Transverse colon (tissue), 4 donors: ENCODE measurements around the gene OPA3. TPM values are rescaled to one million over a fixed set of nuclear protein-coding genes. Genes with fewer than 3 reads are reported as not detected.
A peak's percentile ranks its signal among the peaks of the same experiment; 100 is the strongest.

Experiments
- DNase-seq: peaks from one replicate; pipeline ENCODE4 v3.0.0-alpha.2; 2019
- H3K27ac ChIP-seq, 4 donors: fragments of 200-600 bp; sonication (generic); 2 replicates each; pipeline ENCODE4 v1.5.1; 2016 to 2018; ENCODE audit warnings: inconsistent platforms in 4 of 4
- H3K27me3 ChIP-seq: fragments of 200-600 bp; sonication (generic); 2 replicates; pipeline ENCODE4 v1.5.1; 2017; ENCODE audit warnings: inconsistent platforms
- H3K36me3 ChIP-seq, 4 donors: fragments of 200-600 bp; sonication (generic); 2 replicates each; pipeline ENCODE4 v1.5.1; 2017 to 2019; ENCODE audit warnings: inconsistent platforms in 4 of 4
- H3K4me1 ChIP-seq, 4 donors: fragments of 200-600 bp; sonication (generic); 2 replicates each; pipeline ENCODE4 v1.5.1; 2017 to 2020; ENCODE audit warnings: inconsistent platforms in 4 of 4
- H3K4me3 ChIP-seq, 4 donors: fragments of 200-600 bp; sonication (generic); 1 replicate in 1 of 4; 2 replicates in 3 of 4; pipeline versions ENCODE4 v1.5.1 to v1.6.1; 2017 to 2019; ENCODE audit warnings: inconsistent platforms in 4 of 4
- H3K9me3 ChIP-seq, 2 donors: fragments of 200-600 bp; sonication (generic); 2 replicates each; pipeline ENCODE4 v1.5.1; 2017 to 2019; ENCODE audit warnings: inconsistent platforms in 2 of 2
- EP300 ChIP-seq: sonication (generic); formaldehyde crosslinking; IDR thresholded peaks from one replicate; pipeline ENCODE4 v1.6.1; 2017; ENCODE audit warnings: antibody characterized with exemption, low read depth
- POLR2A ChIP-seq: fragments of 450-650 bp; IDR thresholded peaks from one replicate; pipeline ENCODE4 v1.6.1; 2016; ENCODE audit warnings: antibody characterized with exemption, mild to moderate bottlenecking, moderate library complexity
- POLR2AphosphoS5 ChIP-seq, 3 donors: sonication (generic); formaldehyde crosslinking; IDR thresholded peaks; one replicate each; pipeline ENCODE4 v1.6.1; 2016; ENCODE audit warnings: antibody characterized with exemption in 3 of 3
- WGBS, 2 donors: methylation state at CpG; one replicate each; pipeline ENCODE4 v1.1.5; 2018; ENCODE audit warnings: low coverage in 1 of 2; 5-methylcytosine and 5-hydroxymethylcytosine counted together
- in situ Hi-C, 4 donors: fragments of 200-750 bp; cut with MboI; loops; one replicate each; pipeline versions ENCODE4 v1.15.0 to v1.15.1; 2017; ENCODE audit warnings: low sequenced_read_pairs in 3 of 4, low pct_ligation_motif_present in 1 of 4, low pct_unique_long_range_greater_than_20kb in 1 of 4
- intact Hi-C: fragments of 100-400 bp; cut with DNase I; formaldehyde crosslinking; loops from one replicate; pipeline ENCODE4 v1.15.1; 2023; ENCODE audit warnings: low total_unique reads
- total RNA-seq, 4 donors: library from RNA; depleted of rRNA; stranded (reverse); fragments of >200 nt; gene quantifications; one replicate each; pipeline ENCODE4 v1.1.0, GENCODE V29; 2016
- TF ChIP-seq, protein P1 (sequence below), 5 experiments: fragments of 200-600 bp in 3 of 5; fragments of 450-650 bp in 2 of 5; sonication (generic) in 3 of 5; IDR thresholded peaks; 1 replicate in 2 of 5; 2 replicates in 3 of 5; pipeline ENCODE4 v1.5.1; 2016 to 2017; ENCODE audit warnings: antibody characterized with exemption in 5 of 5, inconsistent platforms in 3 of 5, mild to moderate bottlenecking in 2 of 5, moderate library complexity in 1 of 5

OPA3 gene
- total RNA-seq, 4 donors from 2014 or later, result 6.7 to 10.8 (median 8.6) TPM

DNA sequence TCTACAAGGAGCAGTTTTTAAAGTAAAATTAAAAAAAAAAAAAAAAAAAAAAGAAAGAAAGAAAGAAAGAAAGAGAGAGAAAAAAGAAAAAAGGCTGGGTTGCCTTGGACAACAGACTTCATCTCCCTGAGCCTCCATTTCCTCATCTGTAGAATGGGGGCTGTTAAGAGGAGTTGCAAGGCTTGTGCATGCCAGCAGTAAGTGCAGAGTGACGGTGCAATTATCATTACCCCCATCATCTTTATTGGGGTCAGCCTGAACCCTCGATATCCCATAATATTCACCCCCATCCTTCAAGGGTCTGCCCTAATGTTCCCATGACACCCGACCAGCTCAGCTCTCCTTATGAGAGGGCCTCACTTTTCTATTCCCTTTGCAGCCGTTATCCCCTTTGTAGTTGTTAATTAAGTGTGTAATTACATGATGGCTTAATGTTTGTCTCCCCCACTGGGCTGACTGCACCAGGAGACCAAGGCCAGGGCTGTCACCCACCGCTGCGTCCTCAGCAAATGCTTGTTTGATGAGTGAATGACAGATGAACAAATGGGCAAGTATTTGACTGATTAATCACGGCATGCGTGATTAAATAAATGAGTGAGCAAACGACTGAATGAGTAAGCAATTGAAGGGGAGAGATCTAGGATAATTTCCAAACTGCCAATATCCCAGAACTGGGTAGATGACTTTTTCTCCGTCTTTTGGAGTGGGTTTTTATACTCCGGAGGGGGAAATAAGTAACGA, 106.7 kb downstream of the OPA3 start:
- TF ChIP-seq, protein P1, sequence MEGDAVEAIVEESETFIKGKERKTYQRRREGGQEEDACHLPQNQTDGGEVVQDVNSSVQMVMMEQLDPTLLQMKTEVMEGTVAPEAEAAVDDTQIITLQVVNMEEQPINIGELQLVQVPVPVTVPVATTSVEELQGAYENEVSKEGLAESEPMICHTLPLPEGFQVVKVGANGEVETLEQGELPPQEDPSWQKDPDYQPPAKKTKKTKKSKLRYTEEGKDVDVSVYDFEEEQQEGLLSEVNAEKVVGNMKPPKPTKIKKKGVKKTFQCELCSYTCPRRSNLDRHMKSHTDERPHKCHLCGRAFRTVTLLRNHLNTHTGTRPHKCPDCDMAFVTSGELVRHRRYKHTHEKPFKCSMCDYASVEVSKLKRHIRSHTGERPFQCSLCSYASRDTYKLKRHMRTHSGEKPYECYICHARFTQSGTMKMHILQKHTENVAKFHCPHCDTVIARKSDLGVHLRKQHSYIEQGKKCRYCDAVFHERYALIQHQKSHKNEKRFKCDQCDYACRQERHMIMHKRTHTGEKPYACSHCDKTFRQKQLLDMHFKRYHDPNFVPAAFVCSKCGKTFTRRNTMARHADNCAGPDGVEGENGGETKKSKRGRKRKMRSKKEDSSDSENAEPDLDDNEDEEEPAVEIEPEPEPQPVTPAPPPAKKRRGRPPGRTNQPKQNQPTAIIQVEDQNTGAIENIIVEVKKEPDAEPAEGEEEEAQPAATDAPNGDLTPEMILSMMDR (IDR thresholded peaks at IDR 0.05), result no peak
- no peak for TF ChIP-seq EP300
- TF ChIP-seq POLR2A, result no peak
- TF ChIP-seq POLR2AphosphoS5 (IDR thresholded peaks at IDR 0.05), result no peak
- Histone ChIP-seq H3K4me1 (peaks cover 4 to 16% (median 7%) of the 10 kb centered on the region in 4 donors), H3K4me3 (peak overlapping the region in 3 of 4 donors; percentile 38 to 60 (median 43)), H3K9me3 (no peaks in the 10 kb centered on the region), H3K27me3 (peaks cover 38% of the 10 kb centered on the region), H3K36me3 (no peaks in the 10 kb centered on the region), H3K27ac (peak overlapping the region; percentile 85 to 97 (median 94))
- WGBS, 2 donors, result 0 to 6% methylated on average over 7 to 12 of the region's 12 CpGs
- intact Hi-C loops (loop anchor here (2.0 kb wide), 1 partner anchor 37 kb away; no protein-coding TSS in a partner anchor), in situ Hi-C loops (loop anchor here (5.0 kb wide), 2 partner anchors 36 to 41 kb away; no protein-coding TSS in a partner anchor)
- no peak for DNase-seq

Other genes with a start within 250 kb of the OPA3 start
- not detected for gene KLC3, start 244.1 kb downstream of the OPA3 start, total RNA-seq
- gene ERCC2, start 214.2 kb downstream of the OPA3 start, total RNA-seq, result 10 to 100 TPM in 1 of 4 donors, 1 to 10 TPM in 3; 3.0 to 46.2 (median 9.2) TPM
- gene PPP1R13L, start 179.7 kb downstream of the OPA3 start, total RNA-seq, result 100 to 1,000 TPM in 1 of 4 donors, 10 to 100 TPM in 3; 28.5 to 298 (median 44.4) TPM
- gene POLR1G, start 178.2 kb downstream of the OPA3 start, total RNA-seq, result 1 to 10 TPM in 3 of 4 donors, under 1 TPM in 1; 1.00 to 3.5 (median 1.2) TPM
- 10 to 100 TPM; 38.8 to 42.6 (median 40.0) TPM for gene ERCC1, start 160.9 kb downstream of the OPA3 start, total RNA-seq
- gene FOSB, start 116.8 kb downstream of the OPA3 start, total RNA-seq, result 10 to 100 TPM; 14.5 to 64.7 (median 25.6) TPM
- 10 to 100 TPM in 1 of 4 donors, 1 to 10 TPM in 1, not detected in 2; 5.7 to 13.5 TPM for gene RTN2, start 87.8 kb downstream of the OPA3 start, total RNA-seq
- 1 to 10 TPM in 2 of 4 donors, under 1 TPM in 1, not detected in 1; 1.00 to 4.3 (median 1.4) TPM for gene PPM1N, start 86.4 kb downstream of the OPA3 start, total RNA-seq
- 100 to 1,000 TPM; 167 to 465 (median 204) TPM for gene VASP, start 77.3 kb downstream of the OPA3 start, total RNA-seq
- 1 to 10 TPM in 1 of 4 donors, under 1 TPM in 3; 0.27 to 1.4 (median 0.43) TPM for gene GPR4, start 17.4 kb upstream of the OPA3 start, total RNA-seq
- 10 to 100 TPM; 40.8 to 64.3 (median 60.0) TPM for gene EML2, start 54.6 kb upstream of the OPA3 start, total RNA-seq
- gene GIPR, start 83.4 kb upstream of the OPA3 start, total RNA-seq, result 10 to 100 TPM; 10.1 to 40.4 (median 14.1) TPM
- 100 to 1,000 TPM in 2 of 4 donors, 10 to 100 TPM in 2; 39.3 to 407 (median 93.4) TPM for gene SNRPD2, start 107.2 kb upstream of the OPA3 start, total RNA-seq
- 10 to 100 TPM in 1 of 4 donors, 1 to 10 TPM in 2, under 1 TPM in 1; 0.75 to 17.3 (median 7.2) TPM for gene QPCTL, start 107.9 kb upstream of the OPA3 start, total RNA-seq
- gene FBXO46, start 146.1 kb upstream of the OPA3 start, total RNA-seq, result 10 to 100 TPM; 14.1 to 40.8 (median 19.6) TPM
- not detected for gene MEIOSIN, start 148.6 kb upstream of the OPA3 start, total RNA-seq
- gene SIX5, start 184.4 kb upstream of the OPA3 start, total RNA-seq, result 10 to 100 TPM in 2 of 4 donors, 1 to 10 TPM in 2; 6.7 to 40.4 (median 9.7) TPM
- gene DMPK, start 197.7 kb upstream of the OPA3 start, total RNA-seq, result 100 to 1,000 TPM in 2 of 4 donors, 10 to 100 TPM in 2; 19.1 to 237 (median 69.2) TPM
- gene DMWD, start 208.0 kb upstream of the OPA3 start, total RNA-seq, result 10 to 100 TPM; 26.8 to 72.9 (median 54.8) TPM
- gene RSPH6A, start 230.5 kb upstream of the OPA3 start, total RNA-seq, result 1 to 10 TPM in 1 of 4 donors, not detected in 3; 1.1 TPM